Posterior cingulate gyrus (tissue), 11 donors: ENCODE data around the gene BRCC3.

ENCODE experiments used
- DNase-seq, 10 donors: peaks; one replicate each; pipeline versions ENCODE4 v3.0.0 to v3.0.0-alpha.2; 2020 to 2021; ENCODE audit warnings: mixed read lengths in 3 of 10
- intact Hi-C: fragments of 100-400 bp; cut with DNase I; formaldehyde crosslinking; loops from one replicate; pipeline ENCODE4 v1.15.1; 2023

The BRCC3 gene

GRCh38 chrX:155056471-155056870 is 14.8 kb upstream of the BRCC3 start:
- intact Hi-C loops = loop anchor here (2.0 kb wide), 1 partner anchor 76 kb away; no protein-coding TSS in a partner anchor
- DNase-seq = no peak

GRCh38 chrX:155056877-155057792 is 14.2 kb upstream of the BRCC3 start:
- peak in 9 of 10 donors; percentile 17 to 93 (median 50) for DNase-seq
- intact Hi-C loops = loop anchor here (2.0 kb wide), 1 partner anchor 76 kb away; no protein-coding TSS in a partner anchor

GRCh38 chrX:155061760-155062159 is 9.5 kb upstream of the BRCC3 start:
- DNase-seq = no peak
- intact Hi-C loops = no loop called here

GRCh38 chrX:155065035-155065734 is 6.1 kb upstream of the BRCC3 start:
- intact Hi-C loops = no loop called here
- DNase-seq = no peak

- DNase-seq = no peak
- intact Hi-C loops = no loop called here
Observed at GRCh38 chrX:155068165-155068564, 3.1 kb upstream of the BRCC3 start.

- intact Hi-C loops = no loop called here
- no peak for DNase-seq
Observed at GRCh38 chrX:155069414-155069813, 1.9 kb upstream of the BRCC3 start.

GRCh38 chrX:155070038-155070437 is 1.3 kb upstream of the BRCC3 start:
- intact Hi-C loops = loop anchor here (5.0 to 10.0 kb wide), 2 partner anchors 43 to 145 kb away; partner anchors contain the start of genes FUNDC2 and VBP1
- DNase-seq = no peak

- peak in 2 of 10 donors; percentile 18 to 72 for DNase-seq
- intact Hi-C loops = loop anchor here (5.0 to 10.0 kb wide), 2 partner anchors 43 to 144 kb away; partner anchors contain the start of genes FUNDC2 and VBP1
Observed at GRCh38 chrX:155070663-155070974, 689 bp upstream of the BRCC3 start.

- intact Hi-C loops = loop anchor here (5.0 to 10.0 kb wide), 2 partner anchors 44 to 143 kb away; partner anchors contain the start of genes FUNDC2 and VBP1
- peak in 3 of 10 donors; percentile 13 to 74 (median 13) for DNase-seq
Observed at GRCh38 chrX:155071694-155072280, 479 bp downstream of the BRCC3 start.

- peak in 2 of 10 donors; percentile 20 to 82 for DNase-seq
Observed at GRCh38 chrX:155086202-155086840, 15.0 kb downstream of the BRCC3 start.

GRCh38 chrX:155086961-155087735 is 15.8 kb downstream of the BRCC3 start:
- DNase-seq = peak in 2 of 10 donors; percentile 67 to 79
- intact Hi-C loops = no loop called here

More at GRCh38 chrX:155086202-155086840, 15.0 kb downstream of the BRCC3 start:
- intact Hi-C loops = no loop called here

- DNase-seq = no peak
- intact Hi-C loops = no loop called here
Observed at GRCh38 chrX:155094468-155095061, 23.3 kb downstream of the BRCC3 start.

GRCh38 chrX:155105919-155106318 is 34.6 kb downstream of the BRCC3 start:
- no peak for DNase-seq
- intact Hi-C loops = no loop called here

- intact Hi-C loops = no loop called here
- DNase-seq = no peak
Observed at GRCh38 chrX:155108427-155108826, 37.1 kb downstream of the BRCC3 start.

- intact Hi-C loops = no loop called here
- DNase-seq = no peak
Observed at GRCh38 chrX:155112171-155112570, 40.9 kb downstream of the BRCC3 start.

- intact Hi-C loops = no loop called here
- no peak for DNase-seq
Observed at GRCh38 chrX:155113097-155113496, 41.8 kb downstream of the BRCC3 start.

- intact Hi-C loops = no loop called here
Observed at GRCh38 chrX:155115174-155115819, 44.0 kb downstream of the BRCC3 start.

GRCh38 chrX:155127465-155127864 is 56.2 kb downstream of the BRCC3 start:
- intact Hi-C loops = no loop called here
- DNase-seq = no peak

More at GRCh38 chrX:155115174-155115819, 44.0 kb downstream of the BRCC3 start:
- DNase-seq = no peak

- intact Hi-C loops = no loop called here
- no peak for DNase-seq
Observed at GRCh38 chrX:155127940-155128339, 56.6 kb downstream of the BRCC3 start.
